Mucosa of descending colon (tissue), 3 donors: Measurements from ENCODE around the gene CFAP65. TPM values are rescaled to one million over a fixed set of nuclear protein-coding genes. Genes with fewer than 3 reads are reported as not detected.

Source experiments
- ATAC-seq: fragments of 200-7000 bp; cut with Tn5 transposase; one replicate; pipeline ENCODE4 v1.9.1; 2020; ENCODE audit warnings: mild to moderate bottlenecking, moderate library complexity
- DNase-seq, 3 donors: peaks; one replicate each; pipeline ENCODE4 v3.0.0-alpha.2; 2020
- H3K36me3 ChIP-seq: fragments of 200-600 bp; one replicate; pipeline ENCODE4 v1.8.0; 2021; ENCODE audit warnings: low read depth, mild to moderate bottlenecking
- H3K4me1 ChIP-seq: fragments of 200-600 bp; one replicate; pipeline ENCODE4 v1.8.0; 2021; ENCODE audit warnings: low read depth, mild to moderate bottlenecking
- H3K4me3 ChIP-seq: fragments of 200-600 bp; one replicate; pipeline ENCODE4 v1.8.0; 2021; ENCODE audit warnings: mild to moderate bottlenecking
- H3K9me3 ChIP-seq: fragments of 200-600 bp; one replicate; pipeline ENCODE4 v1.8.0; 2021; ENCODE audit warnings: mild to moderate bottlenecking
- intact Hi-C, 2 donors: fragments of 100-400 bp; cut with DNase I in 1 of 2; cut with micrococcal nuclease in 1 of 2; formaldehyde crosslinking; loops; one replicate each; pipeline versions ENCODE4 v1.11.0 to v1.11.1; 2022; cut with DNase I, micrococcal nuclease
- total RNA-seq, 3 donors: library from RNA; stranded (reverse); fragmentation: NEBNext Ultra II Directional in 2 of 3; extraction: Animal tissue kit (Norgen Biotek cat#: 25700) in 2 of 3; gene quantifications; one replicate each; pipeline versions ENCODE4 v1.2.1 to v1.2.4, GENCODE V29; 2021 to 2023
- TF ChIP-seq, protein P1 (sequence below): fragments of 200-600 bp; IDR thresholded peaks from one replicate; pipeline ENCODE4 v1.8.0; 2022; ENCODE audit warnings: antibody characterized with exemption, mild to moderate bottlenecking
- donor health status: DM: no; HTN: no; CAD: no; lungs with moderate emphysema.
- donor health status: DM: no; HTN: no; CAD: no.
- donor health status: DM: no; HTN: yes; CAD: no.

The CFAP65 gene
- total RNA-seq, 3 donors from 2014 or later: 0.09 to 0.46 (median 0.27) TPM

- no peak overlapping the region for H3K4me3 ChIP-seq
- no peak for ATAC-seq
- H3K9me3 ChIP-seq: no peaks in the 10 kb centered on the region
- TF ChIP-seq, protein P1, sequence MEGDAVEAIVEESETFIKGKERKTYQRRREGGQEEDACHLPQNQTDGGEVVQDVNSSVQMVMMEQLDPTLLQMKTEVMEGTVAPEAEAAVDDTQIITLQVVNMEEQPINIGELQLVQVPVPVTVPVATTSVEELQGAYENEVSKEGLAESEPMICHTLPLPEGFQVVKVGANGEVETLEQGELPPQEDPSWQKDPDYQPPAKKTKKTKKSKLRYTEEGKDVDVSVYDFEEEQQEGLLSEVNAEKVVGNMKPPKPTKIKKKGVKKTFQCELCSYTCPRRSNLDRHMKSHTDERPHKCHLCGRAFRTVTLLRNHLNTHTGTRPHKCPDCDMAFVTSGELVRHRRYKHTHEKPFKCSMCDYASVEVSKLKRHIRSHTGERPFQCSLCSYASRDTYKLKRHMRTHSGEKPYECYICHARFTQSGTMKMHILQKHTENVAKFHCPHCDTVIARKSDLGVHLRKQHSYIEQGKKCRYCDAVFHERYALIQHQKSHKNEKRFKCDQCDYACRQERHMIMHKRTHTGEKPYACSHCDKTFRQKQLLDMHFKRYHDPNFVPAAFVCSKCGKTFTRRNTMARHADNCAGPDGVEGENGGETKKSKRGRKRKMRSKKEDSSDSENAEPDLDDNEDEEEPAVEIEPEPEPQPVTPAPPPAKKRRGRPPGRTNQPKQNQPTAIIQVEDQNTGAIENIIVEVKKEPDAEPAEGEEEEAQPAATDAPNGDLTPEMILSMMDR: no peak
- intact Hi-C loops: no loop called here
- peaks cover 23% of the 10 kb centered on the region for H3K4me1 ChIP-seq
- no peaks in the 10 kb centered on the region for H3K36me3 ChIP-seq
- DNase-seq: no peak
Observed at GRCh38 chr2:218981390-218981880, 59.9 kb downstream of the CFAP65 start.

- ATAC-seq (no peak), DNase-seq (no peak)
- intact Hi-C loops: no loop called here
- no peaks in the 10 kb centered on the region for H3K36me3 ChIP-seq
- TF ChIP-seq, protein P1: no peak
- H3K9me3 ChIP-seq: no peaks in the 10 kb centered on the region
- peaks cover 23% of the 10 kb centered on the region for H3K4me1 ChIP-seq
- H3K4me3 ChIP-seq: no peak overlapping the region
Observed at GRCh38 chr2:218980735-218981389, 60.5 kb downstream of the CFAP65 start.

DNA sequence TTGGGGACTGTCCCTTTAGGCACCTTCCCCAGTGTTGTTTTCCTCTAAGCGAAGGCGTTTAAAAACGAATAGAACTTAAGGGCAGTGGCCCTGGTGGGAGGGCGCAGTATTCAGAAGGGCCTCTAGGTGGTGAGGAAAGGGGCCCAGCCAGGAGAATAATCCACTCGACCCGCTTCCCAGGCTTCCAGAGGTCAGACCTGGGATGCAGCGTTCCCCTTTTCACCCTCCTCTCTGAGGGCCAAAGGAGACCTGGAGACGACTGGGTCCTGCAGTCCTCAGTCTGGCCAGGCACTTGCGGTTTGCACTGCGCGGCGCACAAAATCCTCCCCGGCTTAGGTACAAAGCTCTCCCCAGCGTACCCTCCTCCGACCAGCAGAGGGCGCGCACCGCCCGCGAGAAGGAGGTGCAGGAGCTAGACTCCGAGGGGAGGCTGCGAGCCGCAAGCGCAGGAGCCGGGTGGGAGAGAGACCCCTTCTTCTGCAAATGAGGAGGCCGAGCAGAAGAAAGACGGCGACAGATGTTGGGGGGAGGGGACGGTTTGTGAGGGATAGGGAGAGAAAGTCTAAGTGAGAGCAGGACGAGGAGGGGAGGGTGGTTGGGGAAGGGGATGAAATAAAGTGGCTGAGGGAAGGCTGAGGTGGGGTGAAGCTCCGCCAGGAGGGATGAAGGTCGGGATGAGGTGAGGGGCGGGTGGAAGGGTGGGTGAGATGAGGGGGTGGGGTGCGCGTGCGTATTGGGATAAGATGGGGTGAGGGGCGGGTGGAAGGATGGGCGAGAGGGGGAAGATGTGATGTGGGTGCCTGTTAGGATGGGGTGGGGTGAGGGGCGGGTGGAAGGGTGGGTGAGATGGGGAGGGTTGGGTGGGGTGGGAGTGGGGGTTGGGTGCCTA, 61.2 kb downstream of the CFAP65 start:
- intact Hi-C loops: no loop called here
- TF ChIP-seq, protein P1: peak; percentile 98
- peak; percentile 80 for ATAC-seq
- H3K4me3 ChIP-seq: no peak overlapping the region
- peaks cover 29% of the 10 kb centered on the region for H3K4me1 ChIP-seq
- H3K9me3 ChIP-seq: no peaks in the 10 kb centered on the region
- peak; percentile 87 to 90 (median 89) for DNase-seq
- H3K36me3 ChIP-seq: no peaks in the 10 kb centered on the region

- no peaks in the 10 kb centered on the region for H3K9me3 ChIP-seq
- peak; percentile 92 for ATAC-seq
- no peak overlapping the region for H3K4me3 ChIP-seq
- peaks cover 6% of the 10 kb centered on the region for H3K4me1 ChIP-seq
- intact Hi-C loops: no loop called here
- no peaks in the 10 kb centered on the region for H3K36me3 ChIP-seq
- TF ChIP-seq, protein P1: no peak
- DNase-seq: peak in 1 of 3 donors; percentile 61
Observed at GRCh38 chr2:218975060-218975777, 66.1 kb downstream of the CFAP65 start.

DNA sequence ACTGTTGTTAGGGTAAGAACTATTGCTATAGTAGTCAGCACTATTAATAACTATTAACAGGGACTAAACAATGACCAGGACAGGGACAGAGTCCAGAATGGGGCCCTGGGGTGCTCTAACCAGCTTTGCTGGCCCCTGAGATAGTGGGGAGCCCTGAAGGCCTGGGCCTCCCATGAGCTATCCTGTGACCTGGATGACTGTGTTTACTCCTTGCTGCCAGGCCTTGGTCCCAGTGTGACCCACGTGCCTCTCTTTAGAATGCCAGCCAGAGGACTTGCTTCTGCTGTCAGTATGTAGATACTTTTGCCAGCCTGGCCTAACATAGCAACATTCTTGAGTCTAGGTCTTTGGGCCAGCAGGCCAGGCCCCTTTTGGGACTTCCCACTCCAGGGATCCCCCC, 70.4 kb downstream of the CFAP65 start:
- Histone ChIP-seq H3K4me3 (no peak overlapping the region), H3K36me3 (no peaks in the 10 kb centered on the region), H3K4me1 (peaks cover 6% of the 10 kb centered on the region), H3K9me3 (no peaks in the 10 kb centered on the region)
- ATAC-seq: no peak
- DNase-seq: no peak
- intact Hi-C loops: no loop called here
- TF ChIP-seq, protein P1: no peak
